ENCODE measurements around the gene MESP1.
A peak's percentile ranks its signal among the peaks of the same experiment; 100 is the strongest.

Gene MESP1

GRCh38 chr15:89780601-89781000, 29.6 kb upstream of the MESP1 start:
- no peak for DNase-seq

- DNase-seq: no peak
Measured at GRCh38 chr15:89778861-89779260, 27.8 kb upstream of the MESP1 start.

GRCh38 chr15:89777782-89778380, 26.8 kb upstream of the MESP1 start:
- no peak for DNase-seq

GRCh38 chr15:89777073-89777751, 26.2 kb upstream of the MESP1 start:
- DNase-seq: no peak

GRCh38 chr15:89776274-89777072, 25.4 kb upstream of the MESP1 start, which contains the start of gene MESP2:
TSS of gene MESP2 (plus strand) at chr15:89776332. CDS start at chr15:89776358, 26 bp downstream.
- peak; percentile 60 for DNase-seq

- no peak for DNase-seq
Measured at GRCh38 chr15:89775815-89776214, 24.8 kb upstream of the MESP1 start.

- no peak for DNase-seq
Measured at GRCh38 chr15:89774492-89774891, 23.4 kb upstream of the MESP1 start.

- DNase-seq: no peak
Measured at GRCh38 chr15:89772932-89773583, 22.0 kb upstream of the MESP1 start.

GRCh38 chr15:89770041-89770440, 19.0 kb upstream of the MESP1 start:
- no peak for DNase-seq

GRCh38 chr15:89769366-89769765, 18.3 kb upstream of the MESP1 start:
- no peak for DNase-seq

GRCh38 chr15:89768071-89768500, 17.0 kb upstream of the MESP1 start:
- no peak for DNase-seq

GRCh38 chr15:89767411-89767915, 16.4 kb upstream of the MESP1 start:
- DNase-seq: no peak

GRCh38 chr15:89766357-89767311, 15.6 kb upstream of the MESP1 start:
- no peak for DNase-seq

- no peak for DNase-seq
Measured at GRCh38 chr15:89765694-89766093, 14.6 kb upstream of the MESP1 start.

GRCh38 chr15:89761929-89762328, 10.9 kb upstream of the MESP1 start:
- DNase-seq: no peak

GRCh38 chr15:89761009-89761831, 10.2 kb upstream of the MESP1 start:
- DNase-seq: no peak

GRCh38 chr15:89760303-89761008, 9.4 kb upstream of the MESP1 start:
- peak; percentile 66 for DNase-seq

- no peak for DNase-seq
Measured at GRCh38 chr15:89759835-89760234, 8.8 kb upstream of the MESP1 start.

GRCh38 chr15:89758981-89759380, 7.9 kb upstream of the MESP1 start:
- DNase-seq: no peak

- no peak for DNase-seq
Measured at GRCh38 chr15:89758283-89758682, 7.2 kb upstream of the MESP1 start.
